K562 (cell line): ENCODE results near the gene TTC23L. TPM values are rescaled to one million over a fixed set of nuclear protein-coding genes. Genes with fewer than 3 reads are reported as not detected.

Experiments
- ELK3 ChIP-seq: fragments of 450-650 bp; formaldehyde crosslinking; IDR thresholded peaks from 2 replicates; pipeline ENCODE4 v1.4.0; 2020; ENCODE audit warnings: mild to moderate bottlenecking
- MAFG ChIP-seq: fragments of 450-650 bp; conservative IDR thresholded peaks from 2 replicates; pipeline ENCODE4 v1.6.1; 2016; ENCODE audit warnings: missing genetic modification characterization, missing compliant biosample characterization
- MGA ChIP-seq: fragments of 450-650 bp; IDR thresholded peaks from 2 replicates; pipeline ENCODE4 v1.6.1; 2016; ENCODE audit warnings: mild to moderate bottlenecking, moderate library complexity
- NONO ChIP-seq, 2 experiments: fragments of 200-400 bp in 1 of 2; fragments of 450-650 bp in 1 of 2; formaldehyde crosslinking in 1 of 2; IDR thresholded peaks; 2 replicates each; pipeline ENCODE4 v1.6.1; 2017; ENCODE audit warnings: low read depth in 2 of 2, mild to moderate bottlenecking in 2 of 2, moderate library complexity in 2 of 2, low read length in 1 of 2
- RBFOX2 ChIP-seq: fragments of 200-400 bp; formaldehyde crosslinking; IDR thresholded peaks from 2 replicates; pipeline ENCODE4 v1.6.1; 2017; ENCODE audit warnings: low read depth, mild to moderate bottlenecking, low read length, moderate library complexity
- SAFB2 ChIP-seq: fragments of 200-400 bp; formaldehyde crosslinking; IDR thresholded peaks from 2 replicates; pipeline ENCODE4 v1.6.1; 2018; ENCODE audit warnings: borderline replicate concordance, low read length, low read depth, moderate library complexity; ENCODE audit not compliant: severe bottlenecking
- ZBTB9 ChIP-seq: fragments of 450-650 bp; formaldehyde crosslinking; IDR thresholded peaks from 2 replicates; pipeline ENCODE4 v1.4.0; 2020; ENCODE audit warnings: mild to moderate bottlenecking, moderate library complexity
- ZNF592 ChIP-seq: fragments of 450-650 bp; IDR thresholded peaks from 2 replicates; pipeline ENCODE4 v1.6.1; 2017; ENCODE audit warnings: antibody characterized with exemption, mild to moderate bottlenecking
- polyA plus RNA-seq, 8 experiments: library from polyadenylated mRNA; depleted of rRNA in 4 of 8; stranded (reverse) in 5 of 8; unstranded in 3 of 8; fragments of >200 nt; fragmentation: Nextera tagmentation in 2 of 8; fragmentation: Illumina TruSeq in 1 of 8; extraction: Ambion mirVana in 2 of 8; extraction: Trizol in 1 of 8; gene quantifications; 2 replicates each; pipeline versions ENCODE4 v1.2.1 to v1.2.3, GENCODE V29; 2011 to 2014; ENCODE audit warnings: inconsistent platforms in 1 of 8, missing spikeins in 1 of 8
- total RNA-seq, 7 experiments: library from RNA; depleted of rRNA in 6 of 7; stranded (reverse); fragments of >200 nt in 6 of 7; fragmentation: Illumina TruSeq in 2 of 7; extraction: Trizol in 2 of 7; gene quantifications; 2 replicates each; pipeline versions ENCODE4 v1.2.1 to v1.2.3, GENCODE V29; 2011 to 2021; ENCODE audit warnings: low replicate concordance in 1 of 7

TTC23L gene
- total and polyA plus RNA-seq, 9 of the 15 experiments (the other 6 are each of a cell fraction or from before 2014, with no cell fraction given) = 0.03 to 0.32 (median 0.14) TPM; not detected in 2

- TF ChIP-seq MGA (peak; percentile 20; the same call in 1 of the 2 replicates), ZNF592 (no peak), SAFB2 (no peak), NONO (IDR thresholded peaks at IDR 0.05; ENCODE audit: low read depth in 2 of 2, low read length in 1 of 2) (no peak), ZBTB9 (CRISPR knock-in tag) (no peak), MAFG (tag) (peak; percentile 96), RBFOX2 (no peak), ELK3 (CRISPR knock-in tag) (no peak)
Observed at GRCh38 chr5:34849253-34849652, 10.3 kb downstream of the TTC23L start (continued).
